HG02938 (cell line): ENCODE data around the gene RBKS.

Experiments
- ATAC-seq: cut with Tn5 transposase; IDR thresholded peaks from one replicate; pipeline ENCODE4 v1.9.1; 2021; ENCODE audit warnings: mild to moderate bottlenecking, moderate library complexity; ENCODE audit not compliant: unreplicated experiment

Gene RBKS

DNA sequence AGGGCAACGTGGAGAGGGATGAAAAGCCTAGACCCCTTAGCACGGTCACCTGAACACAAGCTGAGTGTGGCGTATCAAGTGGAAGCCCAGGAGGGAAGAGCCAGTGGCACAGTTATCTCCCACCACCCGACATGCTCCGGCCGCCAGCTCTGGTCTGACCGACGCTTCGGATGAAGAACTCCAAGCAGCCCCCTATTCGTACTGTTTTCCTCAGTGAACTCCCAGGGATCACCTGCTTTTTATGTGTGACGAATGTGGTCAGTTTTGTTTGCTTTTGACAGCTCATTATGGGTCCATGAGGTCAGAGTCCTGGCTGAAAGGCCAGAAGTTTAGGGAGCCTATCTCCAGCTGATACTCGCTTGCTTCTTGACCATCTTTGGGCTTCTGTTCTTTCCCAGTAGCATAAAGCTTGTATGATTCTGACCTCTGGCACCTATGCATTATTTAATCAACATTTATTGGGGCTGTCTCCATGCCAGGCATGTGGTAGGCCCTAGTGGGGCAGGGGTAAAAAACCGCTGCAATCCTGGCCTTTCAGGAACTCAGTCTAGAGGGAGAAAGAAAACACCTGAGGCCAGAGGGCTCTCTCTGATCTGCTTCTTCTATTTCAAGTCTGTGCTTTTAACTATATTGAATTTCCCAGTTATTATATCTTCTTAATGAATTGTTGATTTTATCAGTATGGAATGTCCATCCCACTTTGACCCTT lies 151.7 kb downstream of the RBKS start:
- ATAC-seq, result no peak

DNA sequence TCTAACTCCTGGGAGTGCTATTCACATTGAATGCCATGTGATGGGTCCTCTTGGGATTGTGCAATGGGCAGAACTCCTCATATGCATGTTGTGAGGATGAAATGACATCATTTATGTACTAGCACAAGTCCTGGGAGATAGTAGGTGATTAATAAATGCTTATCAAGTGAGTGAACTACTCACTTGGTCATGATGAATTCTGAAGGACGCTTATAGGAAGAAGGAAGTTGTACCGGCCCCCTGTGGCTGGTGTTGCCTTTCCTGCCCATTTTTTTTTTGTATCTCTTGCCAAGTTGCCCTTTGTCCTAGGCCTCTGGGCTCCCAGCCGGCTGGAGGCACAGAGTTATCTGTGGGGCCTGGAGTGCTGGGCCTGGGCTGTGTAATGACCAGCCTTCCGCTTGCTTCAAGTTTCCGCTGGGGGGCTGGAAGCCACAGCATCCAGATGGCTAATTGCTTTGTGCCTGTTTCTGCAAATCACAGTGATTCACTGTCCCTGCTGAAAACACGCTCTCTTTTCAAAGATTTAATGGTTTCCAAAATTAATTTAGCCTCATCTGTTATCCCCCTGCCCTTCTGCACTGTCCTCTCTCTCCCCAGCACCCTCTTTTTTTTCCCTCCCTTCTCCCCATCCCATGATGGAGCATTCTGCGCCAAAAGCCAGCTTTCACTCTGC lies 152.4 kb downstream of the RBKS start:
- ATAC-seq, result no peak

DNA sequence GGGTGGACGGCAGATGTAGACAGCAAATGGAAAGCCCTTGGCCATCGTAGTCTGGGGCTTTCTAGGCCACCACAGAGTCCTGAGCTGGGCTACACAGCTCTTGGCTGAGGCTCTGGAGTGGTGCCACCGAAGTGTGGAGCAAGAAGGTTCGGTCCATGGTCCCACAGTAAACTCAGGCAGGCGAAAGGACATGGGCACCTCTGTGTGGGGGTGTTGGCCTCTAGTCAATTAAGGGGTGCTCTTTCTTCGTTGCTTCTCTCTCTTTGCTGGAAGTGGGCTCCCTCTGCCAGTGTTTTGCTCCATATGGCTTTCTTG lies 153.3 kb downstream of the RBKS start:
- no peak for ATAC-seq

DNA sequence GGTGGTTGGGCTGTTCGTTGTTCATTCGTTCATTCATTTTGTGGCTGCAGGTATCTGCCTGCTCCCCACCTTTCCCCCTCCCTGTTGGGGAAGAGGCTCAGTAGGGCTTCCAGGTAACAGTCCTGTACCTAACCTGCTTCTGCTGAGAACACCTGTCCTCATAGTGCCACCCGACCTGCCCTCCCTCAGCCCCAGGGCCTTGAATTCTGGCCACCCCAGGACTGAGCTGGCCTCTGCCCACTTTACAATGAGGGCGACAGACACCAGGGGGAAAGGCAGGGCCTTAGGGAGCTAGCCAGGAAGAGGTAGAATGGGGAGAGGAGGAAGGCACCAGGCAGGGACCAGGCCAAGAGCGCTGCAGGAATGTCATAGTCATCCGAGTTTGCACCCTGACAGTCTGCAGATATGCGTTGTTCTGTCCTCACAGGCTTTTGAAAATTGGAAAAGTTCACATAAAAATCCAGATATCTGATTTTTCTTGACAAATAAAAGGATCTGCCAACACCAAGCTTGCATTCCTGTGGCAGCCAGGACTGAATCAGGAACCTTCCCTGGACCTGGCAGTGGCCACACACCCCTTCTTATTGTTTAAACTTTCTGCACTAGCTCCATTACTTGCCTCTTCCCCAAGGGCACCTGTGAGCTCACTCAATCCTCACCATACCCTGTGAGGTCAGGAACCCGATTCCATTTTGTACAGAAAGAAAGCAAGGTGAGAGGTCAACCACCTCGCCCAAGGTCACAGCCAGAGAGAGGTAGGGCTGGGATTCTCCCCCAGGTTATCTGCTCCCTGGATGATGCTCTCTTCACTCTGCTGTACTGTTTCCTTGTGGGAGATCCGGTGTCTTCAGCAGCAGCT lies 153.9 kb downstream of the RBKS start:
- no peak for ATAC-seq

DNA sequence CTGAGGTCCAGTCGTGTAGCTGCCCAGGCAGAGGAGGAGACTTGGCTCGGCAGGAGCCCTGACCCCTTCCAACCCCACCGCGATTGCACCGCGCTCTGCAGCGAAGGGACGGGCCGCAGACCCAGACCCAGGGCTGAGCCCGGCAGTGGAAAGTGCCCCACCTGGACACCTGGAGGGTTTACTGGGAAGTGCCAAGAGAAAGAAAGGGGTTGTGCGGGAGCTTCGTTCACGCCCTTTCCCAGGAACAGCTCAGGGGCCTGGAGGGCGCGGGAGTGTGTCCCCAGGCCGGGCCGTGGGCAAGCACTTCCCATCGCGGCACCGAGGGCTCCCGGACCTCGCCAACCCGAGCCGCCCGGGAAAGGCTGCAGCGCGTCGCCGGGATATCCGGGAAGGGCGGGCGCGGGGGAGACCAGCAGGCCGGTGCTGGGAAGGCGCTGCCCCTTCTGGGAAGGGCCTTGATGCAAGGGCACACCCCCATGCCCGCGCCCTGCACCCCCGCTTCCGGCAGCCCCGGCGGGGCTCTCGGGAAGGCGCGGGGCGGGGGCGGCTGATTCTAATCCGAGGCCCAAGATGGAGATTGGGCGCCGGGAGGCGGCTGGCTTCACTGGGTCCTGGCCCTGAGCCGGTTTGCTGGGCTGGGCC lies 154.8 kb downstream of the RBKS start:
- no peak for ATAC-seq

DNA sequence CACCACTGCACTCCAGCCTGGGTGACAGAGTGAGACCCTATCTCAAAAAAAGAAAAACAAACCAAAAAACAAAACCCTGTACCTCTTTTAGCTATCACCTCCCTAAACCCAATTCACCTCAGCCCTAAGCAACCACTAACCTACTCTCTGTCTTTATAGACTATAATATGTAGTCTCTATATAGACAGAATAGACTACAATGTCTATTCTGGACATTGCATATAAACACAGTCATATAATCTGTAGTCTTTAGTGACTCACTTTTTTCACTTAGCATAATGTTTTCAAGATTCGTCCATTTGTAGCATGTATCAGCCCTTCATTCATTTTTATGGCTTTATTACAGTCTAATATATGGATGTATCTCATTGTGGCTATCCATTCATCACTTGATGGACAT lies 155.9 kb downstream of the RBKS start:
- no peak for ATAC-seq
